H1 (cell line): ENCODE measurements around the gene CCDC13. TPM values are rescaled to one million over a fixed set of nuclear protein-coding genes. Genes with fewer than 3 reads are reported as not detected.

Experiments used
- CTCF ChIA-PET: fragments of 300-600 bp; sonication (Branson Sonifier 250); formaldehyde crosslinking; loops from one replicate; lab custom pipeline; 2021; ENCODE audit not compliant: partially characterized antibody; lab: Charles Lee
- POLR2A ChIA-PET: fragments of 300-600 bp; sonication (Branson Sonifier 250); formaldehyde crosslinking; loops from one replicate; lab custom pipeline; 2021; ENCODE audit warnings: inconsistent platforms; ENCODE audit not compliant: partially characterized antibody; lab: Charles Lee
- DNase-seq, 2 experiments: peaks; one replicate each; pipeline versions ENCODE4 v3.0.0 to v3.0.0-alpha.2; 2010 to 2022; ENCODE audit warnings: low spot score in 2 of 2, low read depth in 1 of 2, mixed read lengths in 1 of 2
- FAIRE-seq: peaks from 2 replicates; lab custom pipeline; 2011; peaks lifted over from hg19 to GRCh38; lab: Jason Lieb, UNC
- H2AFZ ChIP-seq: 2 replicates; pipeline ENCODE4 v1.8.1; 2012; ENCODE audit warnings: low read length, inconsistent platforms
- H2AK5ac ChIP-seq: 2 replicates; pipeline ENCODE4 v1.6.1; 2013; ENCODE audit warnings: low read depth, low read length
- H2BK120ac ChIP-seq: replicated peaks from 2 replicates; pipeline ENCODE3; 2013; ENCODE audit warnings: low read depth, low read length, inconsistent platforms
- H2BK12ac ChIP-seq: 2 replicates; pipeline ENCODE4 v1.6.1; 2013; ENCODE audit warnings: low read depth, low read length
- H2BK15ac ChIP-seq: 2 replicates; pipeline ENCODE4 v1.6.1; 2013; ENCODE audit warnings: low read length
- H2BK20ac ChIP-seq: 2 replicates; pipeline ENCODE4 v1.6.1; 2013; ENCODE audit warnings: low read length
- H2BK5ac ChIP-seq: 2 replicates; pipeline ENCODE4 v1.6.1; 2013; ENCODE audit warnings: low read depth, low read length
- H3K14ac ChIP-seq: 2 replicates; pipeline ENCODE4 v1.6.1; 2013; ENCODE audit warnings: inconsistent platforms; ENCODE audit not compliant: insufficient read length
- H3K18ac ChIP-seq: 2 replicates; pipeline ENCODE4 v1.6.1; 2013; ENCODE audit warnings: low read length; ENCODE audit errors: extremely low read depth
- H3K23ac ChIP-seq: 2 replicates; pipeline ENCODE4 v1.6.1; 2013; ENCODE audit warnings: inconsistent platforms; ENCODE audit not compliant: insufficient read length
- H3K23me2 ChIP-seq: 2 replicates; pipeline ENCODE4 v1.6.1; 2013; ENCODE audit warnings: low read depth, low read length
- H3K27ac ChIP-seq: 2 replicates; pipeline ENCODE4 v1.6.1; 2011; ENCODE audit warnings: low read depth, low read length, inconsistent platforms
- H3K27me3 ChIP-seq, 4 experiments: replicated peaks in 1 of 4; 1 replicate in 1 of 4; 2 replicates in 3 of 4; pipeline versions ENCODE4 v1.6.1 to v1.8.1; 2011 to 2013; ENCODE audit warnings: low read length in 3 of 4, mild to moderate bottlenecking in 3 of 4, inconsistent platforms in 2 of 4, mixed read lengths in 2 of 4, moderate library complexity in 1 of 4; ENCODE audit not compliant: control insufficient read depth in 3 of 4, insufficient read depth in 3 of 4; ENCODE audit errors: extremely low read depth in 1 of 4
- H3K36me3 ChIP-seq, 4 experiments: 2 replicates each; pipeline versions ENCODE4 v1.6.1 to v1.8.1; 2011 to 2013; ENCODE audit warnings: mild to moderate bottlenecking in 4 of 4, low read length in 3 of 4, moderate library complexity in 2 of 4, control low read depth in 1 of 4, inconsistent platforms in 1 of 4; ENCODE audit not compliant: insufficient read depth in 4 of 4, control insufficient read depth in 2 of 4
- H3K4ac ChIP-seq: replicated peaks from 2 replicates; pipeline ENCODE3; 2013; ENCODE audit warnings: low read length, low read depth, mixed read lengths, inconsistent platforms; ENCODE audit not compliant: insufficient read length
- H3K4me1 ChIP-seq, 4 experiments: replicated peaks in 1 of 4; 1 replicate in 1 of 4; 2 replicates in 3 of 4; pipeline versions ENCODE4 v1.6.1 to v1.8.1; 2011 to 2013; ENCODE audit warnings: low read length in 3 of 4, inconsistent platforms in 2 of 4, mixed read lengths in 1 of 4; ENCODE audit not compliant: insufficient read depth in 4 of 4, control insufficient read depth in 3 of 4
- H3K4me2 ChIP-seq, 2 experiments: 2 replicates each; pipeline versions ENCODE4 v1.6.1 to v1.8.1; 2011 to 2013; ENCODE audit warnings: low read depth in 2 of 2, low read length in 2 of 2, control low read depth in 1 of 2, inconsistent platforms in 1 of 2, mild to moderate bottlenecking in 1 of 2; ENCODE audit not compliant: insufficient read depth in 1 of 2
- H3K4me3 ChIP-seq, 4 experiments: fragments of 200-600, 300-600 bp in 1 of 4; sonication (generic), shearing (Covaris generic), sonication (Bioruptor Twin) in 1 of 4; 2 replicates each; pipeline versions ENCODE4 v1.5.1 to v1.8.1; 2011 to 2016; ENCODE audit warnings: low read length in 4 of 4, low read depth in 3 of 4, control low read depth in 2 of 4, inconsistent platforms in 2 of 4, mild to moderate bottlenecking in 2 of 4, mixed read lengths in 1 of 4, moderate library complexity in 1 of 4; ENCODE audit not compliant: insufficient read depth in 2 of 4; ENCODE audit errors: extremely low read depth in 1 of 4
- H3K56ac ChIP-seq: replicated peaks from 2 replicates; pipeline ENCODE3; 2013; ENCODE audit warnings: low read depth, mild to moderate bottlenecking, mixed read lengths, low read length, inconsistent platforms; ENCODE audit not compliant: insufficient read length
- H3K79me1 ChIP-seq: 2 replicates; pipeline ENCODE4 v1.6.1; 2013; ENCODE audit warnings: low read depth, low read length, control low read depth
- H3K79me2 ChIP-seq, 2 experiments: 2 replicates each; pipeline versions ENCODE4 v1.6.1 to v1.8.1; 2012 to 2013; ENCODE audit warnings: low read length in 2 of 2, mild to moderate bottlenecking in 2 of 2, inconsistent platforms in 1 of 2; ENCODE audit not compliant: insufficient read depth in 2 of 2, control insufficient read depth in 1 of 2
- H3K9ac ChIP-seq, 4 experiments: replicated peaks in 1 of 4; 1 replicate in 1 of 4; 2 replicates in 3 of 4; pipeline versions ENCODE4 v1.6.1 to v1.8.1; 2011 to 2013; ENCODE audit warnings: low read depth in 3 of 4, low read length in 3 of 4, control low read depth in 2 of 4, mild to moderate bottlenecking in 2 of 4, moderate library complexity in 2 of 4, inconsistent platforms in 1 of 4; ENCODE audit errors: extremely low read depth in 1 of 4
- H3K9me3 ChIP-seq, 2 experiments: 2 replicates each; pipeline versions ENCODE4 v1.6.1 to v1.8.1; 2012 to 2013; ENCODE audit warnings: mild to moderate bottlenecking in 2 of 2, moderate library complexity in 2 of 2, control low read depth in 1 of 2, inconsistent platforms in 1 of 2, low read depth in 1 of 2, low read length in 1 of 2, mixed read lengths in 1 of 2; ENCODE audit not compliant: insufficient read depth in 2 of 2
- H4K20me1 ChIP-seq, 2 experiments: replicated peaks in 1 of 2; 2 replicates each; pipeline versions ENCODE3 to v1.8.1; 2011 to 2013; ENCODE audit warnings: inconsistent platforms in 2 of 2, low read length in 2 of 2, mild to moderate bottlenecking in 1 of 2; ENCODE audit not compliant: insufficient read depth in 2 of 2, control insufficient read depth in 1 of 2
- H4K5ac ChIP-seq: 2 replicates; pipeline ENCODE4 v1.6.1; 2013; ENCODE audit warnings: low read length, low read depth, mixed read lengths, inconsistent platforms; ENCODE audit not compliant: insufficient read length
- H4K8ac ChIP-seq: 2 replicates; pipeline ENCODE4 v1.8.0; 2013; ENCODE audit warnings: mild to moderate bottlenecking, moderate library complexity, low read length, inconsistent platforms; ENCODE audit not compliant: insufficient read depth; ENCODE audit errors: extremely low read depth
- H4K91ac ChIP-seq: replicated peaks from 2 replicates; pipeline ENCODE3; 2013; ENCODE audit warnings: low read length, mixed read lengths, inconsistent platforms; ENCODE audit not compliant: insufficient read length
- TAF1 ChIP-seq: IDR thresholded peaks from 2 replicates; pipeline ENCODE4 v1.6.1; 2011; ENCODE audit warnings: mild to moderate bottlenecking, low read depth, low read length
- TAF7 ChIP-seq: optimal IDR thresholded peaks from 2 replicates; pipeline ENCODE3; 2011; ENCODE audit warnings: low read depth, mild to moderate bottlenecking, inconsistent platforms, low read length, moderate library complexity, borderline replicate concordance
- WGBS, 2 experiments: shearing (Covaris generic) in 1 of 2; methylation state at CpG; one replicate each; pipeline versions ENCODE4 v1.1.6 to v1.1.7; 2013 to 2015; ENCODE audit warnings: low lambda C conversion rate in 2 of 2, mixed read lengths in 2 of 2, inconsistent platforms in 1 of 2, low coverage in 1 of 2, missing lambda C conversion rate in 1 of 2; ENCODE audit not compliant: insufficient replicate concordance in 2 of 2, insufficient coverage in 1 of 2, insufficient read length in 1 of 2; ENCODE audit errors: extremely low coverage in 1 of 2, missing lambda C conversion rate in 1 of 2; 5-methylcytosine and 5-hydroxymethylcytosine counted together
- polyA plus RNA-seq, 7 experiments: library from polyadenylated mRNA; depleted of rRNA in 3 of 7; stranded (reverse) in 5 of 7; unstranded in 2 of 7; fragments of >200 nt in 5 of 7; fragments of 200-250 nt in 2 of 7; gene quantifications; 1 replicate in 5 of 7; 2 replicates in 1 of 7; 4 replicates in 1 of 7; pipeline versions ENCODE4 v1.2.1 to v1.2.3, GENCODE V29; 2011 to 2013; ENCODE audit warnings: missing spikeins in 2 of 7, mixed read lengths in 2 of 7
- total RNA-seq: library from RNA; stranded (reverse); fragmentation: NEBNext Ultra II Directional; extraction: Animal tissue kit (Norgen Biotek cat#: 25700); gene quantifications from 2 replicates; pipeline ENCODE4 v1.2.1, GENCODE V29; 2021
- TF ChIP-seq, protein P1 (sequence below): IDR thresholded peaks from 2 replicates; pipeline ENCODE4 v1.6.1; 2012; ENCODE audit warnings: inconsistent platforms

CCDC13 gene
- total and polyA plus RNA-seq, 2 of the 8 experiments (the other 6 are each of a cell fraction or from before 2014, with no cell fraction given): 0.06 TPM; not detected in 1

DNA sequence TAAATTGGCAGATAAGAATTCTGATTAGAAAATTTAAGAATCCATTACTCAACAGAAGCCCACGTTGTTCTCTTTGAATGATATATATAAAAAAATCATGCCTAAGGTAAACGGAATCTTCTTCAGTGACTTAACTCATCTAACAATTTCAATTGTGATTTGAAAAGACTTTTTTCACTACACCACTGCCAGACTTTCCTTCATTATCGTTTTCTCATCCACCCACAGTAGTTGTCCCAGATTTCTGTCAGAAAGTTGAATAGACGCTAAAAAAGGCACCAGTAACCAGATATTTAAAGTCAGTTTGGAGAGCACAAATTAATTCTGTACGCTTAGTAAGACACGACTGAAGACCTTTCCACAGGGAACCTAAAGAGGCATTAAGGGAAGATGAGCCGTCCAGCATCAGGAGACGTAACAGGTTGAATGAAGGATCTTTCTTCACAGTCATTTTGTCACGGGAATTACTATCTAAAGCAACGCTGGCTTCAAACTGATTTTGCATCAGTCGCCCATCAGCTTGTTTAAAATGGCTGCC lies 29.9 kb upstream of the CCDC13 start:
- no peak for TF ChIP-seq TAF7
- TF ChIP-seq, protein P1, sequence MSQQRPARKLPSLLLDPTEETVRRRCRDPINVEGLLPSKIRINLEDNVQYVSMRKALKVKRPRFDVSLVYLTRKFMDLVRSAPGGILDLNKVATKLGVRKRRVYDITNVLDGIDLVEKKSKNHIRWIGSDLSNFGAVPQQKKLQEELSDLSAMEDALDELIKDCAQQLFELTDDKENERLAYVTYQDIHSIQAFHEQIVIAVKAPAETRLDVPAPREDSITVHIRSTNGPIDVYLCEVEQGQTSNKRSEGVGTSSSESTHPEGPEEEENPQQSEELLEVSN: peak; percentile 40; the same call in 1 of the 2 replicates
- TF ChIP-seq TAF1: 0 out of 2 replicates have a peak, but pooled peaks have one; percentile 60
- Histone ChIP-seq H2BK120ac (no peak overlapping the region), H3K4ac (no peak overlapping the region), H3K4me2 (peak overlapping the region; percentile 80 to 99), H2BK20ac (no peak overlapping the region), H4K5ac (peak overlapping the region; percentile 20), H3K27me3 (peaks cover 0 to 9% (median 5%) of the 10 kb centered on the region in 4 experiments; a peak in 3 of 7 replicates), H2AFZ (no peak overlapping the region), H3K18ac (no peak overlapping the region), H2AK5ac (no peak overlapping the region), H3K79me1 (no peaks in the 10 kb centered on the region; the same call in 1 of the 2 replicates), H3K79me2 (peaks cover 0 to 44% of the 10 kb centered on the region in 2 experiments; a peak in 3 of 4 replicates), H2BK5ac (peak overlapping the region; percentile 91; the same call in 1 of the 2 replicates), H4K8ac (no peak overlapping the region), H3K36me3 (no peaks in the 10 kb centered on the region; a peak in 1 of 8 replicates), H3K14ac (no peak overlapping the region), H3K27ac (0 out of 2 replicates have a peak overlapping the region, but pooled peaks have one; percentile 30), H3K23ac (no peak overlapping the region), H3K9me3 (no peaks in the 10 kb centered on the region), H4K91ac (peak overlapping the region; percentile 12), H3K4me1 (peaks cover 0 to 8% (median 4%) of the 10 kb centered on the region in 4 experiments; a peak in 4 of 7 replicates), H2BK12ac (no peak overlapping the region; the same call in 1 of the 2 replicates), H2BK15ac (no peak overlapping the region), H3K56ac (no peak overlapping the region), H3K23me2 (peaks cover 10% of the 10 kb centered on the region; the same call in 1 of the 2 replicates), H3K4me3 (peak overlapping the region; percentile 85 to 96 (median 88)), H3K9ac (peak overlapping the region; percentile 83 to 96 (median 91); a peak in 6 of 7 replicates), H4K20me1 (no peaks in the 10 kb centered on the region)
- POLR2A ChIA-PET: interaction anchor here (0.8 to 3.3 kb wide), 8 partner anchors 9 to 53 kb away, joined by 4 to 19 read pairs (median 10); no protein-coding TSS in a partner anchor
- CTCF ChIA-PET: interaction anchor here (0.7 to 1.5 kb wide), 6 partner anchors 8 to 553 kb away, joined by 3 to 7 read pairs (median 4); no protein-coding TSS in a partner anchor
- 60% methylated on average over 11 of the region's 11 CpGs; no CpG with 5 or more reads in 1 of the 2 experiments for WGBS, 2 experiments
- DNase-seq: no peak
- FAIRE-seq: peak; percentile 50
